ENCODE measurements around the gene CCNF. TPM values are rescaled to one million over a fixed set of nuclear protein-coding genes. Genes with fewer than 3 reads are reported as not detected.

CCNF gene
- total and polyA plus RNA-seq, 2 of the 4 experiments (the other 2 are of a cell fraction) = 8.2 to 20.1 TPM

DNA sequence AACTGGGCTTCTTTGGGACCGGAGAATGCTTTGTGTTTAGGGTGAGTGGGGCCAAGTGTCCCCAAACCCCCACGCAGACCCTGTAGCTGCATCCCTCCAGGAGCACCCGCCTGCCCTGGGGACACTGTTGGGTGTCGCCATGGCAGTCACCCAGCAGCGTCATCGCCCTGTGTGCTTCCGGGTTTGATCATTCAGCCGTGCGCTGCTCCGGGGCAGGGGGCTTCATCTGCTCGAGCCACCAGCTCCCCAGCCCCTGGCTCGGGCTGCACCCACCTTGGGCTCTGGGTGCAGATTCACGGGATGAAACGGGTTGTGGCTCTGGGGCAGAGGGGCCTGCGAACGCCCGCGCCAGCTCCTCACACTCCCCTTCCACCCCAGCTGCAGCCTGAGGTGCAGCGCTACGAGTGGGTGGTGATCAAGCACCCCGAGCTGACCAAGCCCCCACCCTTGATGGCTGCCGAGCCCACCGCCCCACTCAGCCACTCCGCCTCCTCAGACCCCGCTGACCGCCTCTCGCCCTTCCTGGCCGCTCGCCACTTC is 70.7 kb downstream of the CCNF start:
- H2AK9ac ChIP-seq (replicated peaks; ENCODE audit: low read depth, low read length, poor library complexity) = no peak overlapping the region
- peaks cover 3 to 21% of the 10 kb centered on the region in 2 experiments; a peak in 2 of 4 replicates for H3K79me1 ChIP-seq (ENCODE audit: low read depth in 1 of 2, low read length in 2 of 2)
- H3K4ac ChIP-seq (ENCODE audit: low read depth, low read length) = no peak overlapping the region
- no peak overlapping the region for H2BK20ac ChIP-seq (ENCODE audit: low read depth, low read length)
- BruUV-seq (replicated peaks) = no TSS peak
- H3K4me1 ChIP-seq (ENCODE audit: control insufficient read depth, insufficient read depth, low read length) = peaks cover 9% of the 10 kb centered on the region
- no peak overlapping the region for H2BK120ac ChIP-seq (ENCODE audit: low read depth, low read length)
- no peak overlapping the region for H3K56ac ChIP-seq (ENCODE audit: extremely low read depth, insufficient read depth, low read length)
- H3K23ac ChIP-seq (ENCODE audit: low read depth, low read length) = no peak overlapping the region
- no peak overlapping the region for H3K9ac ChIP-seq (ENCODE audit: low read depth, low read length)
- H2AK5ac ChIP-seq (ENCODE audit: low read depth, low read length) = no peak overlapping the region
- no peak overlapping the region for H3K14ac ChIP-seq (replicated peaks; ENCODE audit: low read depth, low read length)
- H3K18ac ChIP-seq (ENCODE audit: low read depth, low read length) = no peak overlapping the region
- H3K27me3 ChIP-seq (ENCODE audit: control insufficient read depth, insufficient read depth, low read length) = no peaks in the 10 kb centered on the region
- peaks cover 19% of the 10 kb centered on the region; the same call in 1 of the 2 replicates for H3K36me3 ChIP-seq (ENCODE audit: control insufficient read depth, insufficient read depth, low read length)
- TF ChIP-seq MAFK (IDR thresholded peaks at IDR 0.05; ENCODE audit: low read depth, low read length) (no peak), RAD21 (IDR thresholded peaks at IDR 0.05; ENCODE audit: low read length) (no peak), RCOR1 (IDR thresholded peaks at IDR 0.05; ENCODE audit: insufficient replicate concordance, low read length) (no peak), RFX5 (IDR thresholded peaks at IDR 0.05; ENCODE audit: low read depth, low read length) (no peak), SMC3 (IDR thresholded peaks at IDR 0.05; ENCODE audit: low read depth, low read length) (no peak), POLR2A (IDR thresholded peaks at IDR 0.05; ENCODE audit: low read depth, low read length) (no peak), MAZ (IDR thresholded peaks at IDR 0.05; ENCODE audit: borderline replicate concordance, low read depth, low read length) (no peak)
- TF ChIP-seq, protein P1, sequence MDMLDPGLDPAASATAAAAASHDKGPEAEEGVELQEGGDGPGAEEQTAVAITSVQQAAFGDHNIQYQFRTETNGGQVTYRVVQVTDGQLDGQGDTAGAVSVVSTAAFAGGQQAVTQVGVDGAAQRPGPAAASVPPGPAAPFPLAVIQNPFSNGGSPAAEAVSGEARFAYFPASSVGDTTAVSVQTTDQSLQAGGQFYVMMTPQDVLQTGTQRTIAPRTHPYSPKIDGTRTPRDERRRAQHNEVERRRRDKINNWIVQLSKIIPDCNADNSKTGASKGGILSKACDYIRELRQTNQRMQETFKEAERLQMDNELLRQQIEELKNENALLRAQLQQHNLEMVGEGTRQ (IDR thresholded peaks at IDR 0.05; ENCODE audit: low read depth, low read length) = no peak
- H4K8ac ChIP-seq (ENCODE audit: low read depth in 2 of 2, low read length in 2 of 2) = no peak overlapping the region
- WGBS, 2 experiments (ENCODE audit: extremely low coverage in 2 of 2, insufficient read length in 1 of 2) = 98% methylated on average over 9 of the region's 29 CpGs; no CpG with 5 or more reads in 1 of the 2 experiments
- H4K5ac ChIP-seq (ENCODE audit: low read depth, low read length) = no peak overlapping the region
- H2BK15ac ChIP-seq (ENCODE audit: low read depth, low read length) = no peak overlapping the region
- intact Hi-C loops (cut with micrococcal nuclease) = loop anchor here (2.0 kb wide), 1 partner anchor 69 kb away; no protein-coding TSS in a partner anchor
- no peak overlapping the region for H2AFZ ChIP-seq (replicated peaks; ENCODE audit: low read length, poor library complexity)
- no peak for ATAC-seq (ENCODE audit: low read depth)
- H3K9me1 ChIP-seq (ENCODE audit: insufficient read depth, low read length) = no peaks in the 10 kb centered on the region
- H4K91ac ChIP-seq (ENCODE audit: insufficient read depth, low read depth, low read length) = no peak overlapping the region
- POLR2A ChIA-PET (ENCODE audit: unreplicated experiment) = no interaction called here
- no peak overlapping the region for H3K4me3 ChIP-seq (ENCODE audit: insufficient read depth, low read depth, low read length)
- no peak for DNase-seq
- CTCF ChIA-PET = no interaction called here
- dilution Hi-C loops (cut with HindIII; ENCODE audit: low sequenced_read_pairs, unreplicated experiment) = no loop called here
- no peak overlapping the region for H2BK5ac ChIP-seq (ENCODE audit: low read depth, low read length, poor library complexity, severe bottlenecking)
- H3K4me2 ChIP-seq (ENCODE audit: low read depth, low read length) = no peak overlapping the region
- H4K20me1 ChIP-seq (ENCODE audit: insufficient read depth, low read length) = peaks cover 17% of the 10 kb centered on the region
- in situ Hi-C loops (cut with MboI; ENCODE audit: low sequenced_read_pairs) = loop anchor here (5.0 to 10.0 kb wide), 2 partner anchors 158 to 245 kb away; partner anchors contain the start of genes ABCA3 and ECI1
- no peak overlapping the region for H3K27ac ChIP-seq (ENCODE audit: insufficient read depth, low read length)
- H3K9me3 ChIP-seq (ENCODE audit: control insufficient read depth, insufficient read depth, low read length) = no peaks in the 10 kb centered on the region

Measured in IMR-90 (cell line).